Endodermal cell (in vitro differentiated cells): Measurements from ENCODE around the gene PLN. TPM values are rescaled to one million over a fixed set of nuclear protein-coding genes. Genes with fewer than 3 reads are reported as not detected.

Experiments used
- DNase-seq: peaks from one replicate; pipeline ENCODE4 v3.0.0-alpha.2; 2017
- H3K27ac ChIP-seq: 2 replicates; pipeline ENCODE4 v1.5.1; 2013; ENCODE audit warnings: mild to moderate bottlenecking, low read depth, low read length, moderate library complexity
- H3K27me3 ChIP-seq: 2 replicates; pipeline ENCODE4 v1.6.1; 2013; ENCODE audit warnings: mild to moderate bottlenecking, low read length, moderate library complexity; ENCODE audit not compliant: insufficient read depth, control insufficient read depth, poor library complexity, severe bottlenecking
- H3K36me3 ChIP-seq: 2 replicates; pipeline ENCODE4 v1.7.0; 2013; ENCODE audit warnings: mild to moderate bottlenecking, low read length, moderate library complexity; ENCODE audit not compliant: control insufficient read depth, insufficient read depth
- H3K4me1 ChIP-seq: one replicate; pipeline ENCODE4 v1.7.0; 2013; ENCODE audit warnings: low read length; ENCODE audit not compliant: control insufficient read depth, insufficient read depth
- H3K4me3 ChIP-seq: 2 replicates; pipeline ENCODE4 v1.5.1; 2013; ENCODE audit warnings: mild to moderate bottlenecking, low read length, moderate library complexity
- H3K9ac ChIP-seq: 2 replicates; pipeline ENCODE4 v1.6.1; 2013; ENCODE audit warnings: mild to moderate bottlenecking, low read length, moderate library complexity; ENCODE audit not compliant: poor library complexity, severe bottlenecking; ENCODE audit errors: extremely low read depth
- H3K9me3 ChIP-seq: 2 replicates; pipeline ENCODE4 v1.6.1; 2013; ENCODE audit warnings: mild to moderate bottlenecking, low read length, moderate library complexity; ENCODE audit not compliant: control insufficient read depth
- H3K27ac Mint-ChIP-seq: 2 replicates; pipeline ENCODE4 v1.8.0; 2020; ENCODE audit warnings: mixed read lengths
- H3K27me3 Mint-ChIP-seq: 2 replicates; pipeline ENCODE4 v1.8.0; 2021; ENCODE audit warnings: mild to moderate bottlenecking, mixed read lengths; ENCODE audit not compliant: insufficient read depth
- H3K36me3 Mint-ChIP-seq: 2 replicates; pipeline ENCODE4 v1.8.0; 2020; ENCODE audit warnings: low read depth, mixed read lengths
- H3K4me1 Mint-ChIP-seq: 2 replicates; pipeline ENCODE4 v1.8.0; 2020; ENCODE audit warnings: mixed read lengths
- H3K4me3 Mint-ChIP-seq: 2 replicates; pipeline ENCODE4 v1.8.0; 2020; ENCODE audit warnings: mild to moderate bottlenecking, moderate library complexity, mixed read lengths
- H3K9me3 Mint-ChIP-seq: 2 replicates; pipeline ENCODE4 v1.8.0; 2020; ENCODE audit warnings: mild to moderate bottlenecking, mixed read lengths
- WGBS, 2 experiments: methylation state at CpG; one replicate each; pipeline versions ENCODE4 v1.1.5 to v1.1.7; 2013; ENCODE audit warnings: missing lambda C conversion rate in 2 of 2, mixed read lengths in 1 of 2; ENCODE audit not compliant: insufficient coverage in 1 of 2, insufficient read length in 1 of 2; 5-methylcytosine and 5-hydroxymethylcytosine counted together
- total RNA-seq, 2 donors: library from RNA; stranded (reverse); fragmentation: NEBNext Ultra II Directional in 1 of 2; extraction: Animal tissue kit (Norgen Biotek cat#: 25700) in 1 of 2; gene quantifications; 2 replicates in 1 of 2; 3 replicates in 1 of 2; pipeline ENCODE4 v1.2.1, GENCODE V29; 2021
- TF ChIP-seq, protein P1 (sequence below): fragments of 200-600 bp; sonication (generic); conservative IDR thresholded peaks from 2 replicates; pipeline ENCODE4 v1.5.0; 2021; ENCODE audit warnings: antibody characterized with exemption, mild to moderate bottlenecking

The PLN gene
- total RNA-seq, 2 donors from 2014 or later = not detected

DNA sequence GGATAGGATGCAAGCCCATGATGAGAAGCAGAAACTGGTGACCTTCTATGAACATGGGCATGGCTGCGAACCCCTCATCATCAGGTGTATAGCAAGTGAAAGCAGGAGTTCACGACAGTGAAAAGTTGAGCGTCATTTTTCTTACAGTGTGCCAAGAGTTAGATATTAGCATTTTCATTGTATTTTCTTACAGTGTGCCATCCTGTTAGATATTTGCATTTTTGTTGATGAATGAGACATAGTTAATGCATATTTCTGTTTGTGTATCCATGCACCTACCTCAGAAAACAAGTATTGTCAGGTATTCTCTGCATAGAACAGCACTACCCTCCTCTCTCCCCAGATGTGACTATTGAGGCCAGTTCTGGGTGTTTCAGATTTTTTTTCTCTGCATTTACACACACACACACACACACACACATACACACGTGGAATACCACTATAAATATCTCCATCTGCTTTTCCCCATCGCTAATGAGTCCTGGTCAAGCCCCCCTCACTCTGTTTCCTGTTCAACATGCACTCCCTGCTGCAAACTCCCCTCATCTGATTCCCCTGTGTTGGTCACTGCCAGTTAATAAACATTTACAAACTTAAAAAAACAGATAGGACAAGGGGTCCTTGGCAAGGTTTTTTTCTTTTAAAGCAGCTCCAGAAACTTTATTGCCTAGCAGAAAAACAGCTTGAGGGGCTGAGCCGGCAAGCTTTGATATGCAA is 41.7 kb downstream of the PLN start:
- 75 to 93% methylated on average over 5 to 6 of the region's 6 CpGs for WGBS, 2 experiments
- Mint-ChIP-seq H3K4me3 (no peak overlapping the region), H3K4me1 (peaks cover 2% of the 10 kb centered on the region), H3K36me3 (no peaks in the 10 kb centered on the region), H3K9me3 (no peaks in the 10 kb centered on the region), H3K27me3 (no peaks in the 10 kb centered on the region), H3K27ac (no peak overlapping the region)
- no peaks in the 10 kb centered on the region for H3K27me3 ChIP-seq
- H3K4me3 ChIP-seq = no peak overlapping the region
- DNase-seq = no peak
- H3K9me3 ChIP-seq = no peaks in the 10 kb centered on the region
- TF ChIP-seq, protein P1, sequence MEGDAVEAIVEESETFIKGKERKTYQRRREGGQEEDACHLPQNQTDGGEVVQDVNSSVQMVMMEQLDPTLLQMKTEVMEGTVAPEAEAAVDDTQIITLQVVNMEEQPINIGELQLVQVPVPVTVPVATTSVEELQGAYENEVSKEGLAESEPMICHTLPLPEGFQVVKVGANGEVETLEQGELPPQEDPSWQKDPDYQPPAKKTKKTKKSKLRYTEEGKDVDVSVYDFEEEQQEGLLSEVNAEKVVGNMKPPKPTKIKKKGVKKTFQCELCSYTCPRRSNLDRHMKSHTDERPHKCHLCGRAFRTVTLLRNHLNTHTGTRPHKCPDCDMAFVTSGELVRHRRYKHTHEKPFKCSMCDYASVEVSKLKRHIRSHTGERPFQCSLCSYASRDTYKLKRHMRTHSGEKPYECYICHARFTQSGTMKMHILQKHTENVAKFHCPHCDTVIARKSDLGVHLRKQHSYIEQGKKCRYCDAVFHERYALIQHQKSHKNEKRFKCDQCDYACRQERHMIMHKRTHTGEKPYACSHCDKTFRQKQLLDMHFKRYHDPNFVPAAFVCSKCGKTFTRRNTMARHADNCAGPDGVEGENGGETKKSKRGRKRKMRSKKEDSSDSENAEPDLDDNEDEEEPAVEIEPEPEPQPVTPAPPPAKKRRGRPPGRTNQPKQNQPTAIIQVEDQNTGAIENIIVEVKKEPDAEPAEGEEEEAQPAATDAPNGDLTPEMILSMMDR = no peak
- H3K36me3 ChIP-seq = no peaks in the 10 kb centered on the region
- no peaks in the 10 kb centered on the region for H3K4me1 ChIP-seq
- H3K9ac ChIP-seq = no peak overlapping the region
- no peak overlapping the region for H3K27ac ChIP-seq

DNA sequence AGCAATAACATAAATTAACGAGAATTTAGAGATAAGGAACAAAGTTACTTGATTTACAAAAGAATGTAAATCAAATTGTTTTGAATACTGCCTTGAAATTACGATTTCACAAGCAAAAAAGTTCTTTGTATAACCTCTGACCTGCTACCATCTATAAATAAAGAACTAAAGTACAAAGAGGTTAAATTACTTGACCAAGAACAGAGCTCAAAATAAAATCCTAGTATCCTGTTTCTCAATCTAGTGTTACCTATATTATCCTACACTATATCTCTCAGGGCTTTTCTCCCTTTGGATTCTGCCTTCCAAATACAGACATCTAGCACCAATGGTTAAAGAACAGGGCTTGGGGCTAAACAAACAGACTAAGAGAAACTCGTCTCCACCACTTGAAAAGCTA is 43.8 kb downstream of the PLN start:
- TF ChIP-seq, protein P1 = no peak
- Histone ChIP-seq H3K27ac (no peak overlapping the region), H3K36me3 (no peaks in the 10 kb centered on the region), H3K27me3 (no peaks in the 10 kb centered on the region), H3K9ac (no peak overlapping the region), H3K4me1 (no peaks in the 10 kb centered on the region), H3K4me3 (no peak overlapping the region), H3K9me3 (peaks cover 5% of the 10 kb centered on the region)
- Mint-ChIP-seq H3K4me1 (no peaks in the 10 kb centered on the region), H3K27me3 (no peaks in the 10 kb centered on the region), H3K36me3 (no peaks in the 10 kb centered on the region), H3K27ac (no peak overlapping the region), H3K9me3 (peaks cover 5% of the 10 kb centered on the region), H3K4me3 (no peak overlapping the region)
- DNase-seq = no peak
- 88% methylated on average over 2 of the region's 3 CpGs; no CpG with 5 or more reads in 1 of the 2 experiments for WGBS, 2 experiments

DNA sequence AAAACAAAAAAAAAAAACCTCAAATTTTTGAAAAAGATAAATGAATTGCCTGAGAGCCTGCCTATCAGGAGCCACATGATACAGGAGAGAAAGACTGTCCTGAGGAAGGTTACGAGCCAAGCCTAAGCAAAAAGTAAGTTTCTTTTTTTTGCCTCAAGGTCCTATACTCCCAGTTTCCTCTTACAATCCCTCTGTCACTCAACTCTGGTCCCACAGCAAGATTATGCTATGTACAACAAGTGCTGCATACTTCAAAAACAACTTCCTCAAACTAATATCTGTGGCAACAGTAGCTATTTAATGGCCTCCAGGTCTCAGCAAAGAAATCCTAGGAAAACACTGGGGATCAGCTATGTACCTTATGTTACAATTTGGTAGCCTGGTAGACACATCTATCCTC is 46.8 kb downstream of the PLN start:
- no peak for DNase-seq
- H3K9me3 Mint-ChIP-seq = peaks cover 8% of the 10 kb centered on the region
- no peak overlapping the region for H3K4me3 Mint-ChIP-seq
- H3K36me3 Mint-ChIP-seq = peaks cover 2% of the 10 kb centered on the region
- Histone ChIP-seq H3K36me3 (no peaks in the 10 kb centered on the region), H3K9me3 (peaks cover 7% of the 10 kb centered on the region), H3K4me1 (no peaks in the 10 kb centered on the region), H3K9ac (no peak overlapping the region), H3K27ac (no peak overlapping the region), H3K4me3 (no peak overlapping the region), H3K27me3 (no peaks in the 10 kb centered on the region)
- 95% methylated on average over 1 of the region's 1 CpG; no CpG with 5 or more reads in 1 of the 2 experiments for WGBS, 2 experiments
- H3K27ac Mint-ChIP-seq = no peak overlapping the region
- no peaks in the 10 kb centered on the region for H3K27me3 Mint-ChIP-seq
- no peaks in the 10 kb centered on the region for H3K4me1 Mint-ChIP-seq
- TF ChIP-seq, protein P1 = no peak
